BLaER1 (cell line): ENCODE results near the gene SRRM5.

Experiments
- H3K27ac ChIP-seq: shearing (Covaris generic); formaldehyde crosslinking; 2 replicates; pipeline ENCODE4 v1.8.1; 2022
- H3K27me3 ChIP-seq: shearing (Covaris generic); formaldehyde crosslinking; 2 replicates; pipeline ENCODE4 v1.8.1; 2022
- H3K36me3 ChIP-seq: shearing (Covaris generic); formaldehyde crosslinking; 2 replicates; pipeline ENCODE4 v1.8.1; 2022
- H3K4me1 ChIP-seq: shearing (Covaris generic); formaldehyde crosslinking; 2 replicates; pipeline ENCODE4 v1.8.1; 2022
- H3K4me2 ChIP-seq: shearing (Covaris generic); formaldehyde crosslinking; 2 replicates; pipeline ENCODE4 v1.8.1; 2022
- H3K4me3 ChIP-seq: shearing (Covaris generic); formaldehyde crosslinking; 2 replicates; pipeline ENCODE4 v1.8.1; 2022
- H3K9ac ChIP-seq: shearing (Covaris generic); formaldehyde crosslinking; 2 replicates; pipeline ENCODE4 v1.8.1; 2022
- H3K9me3 ChIP-seq: shearing (Covaris generic); formaldehyde crosslinking; 2 replicates; pipeline ENCODE4 v1.8.1; 2022
- H4K20me1 ChIP-seq: shearing (Covaris generic); formaldehyde crosslinking; 2 replicates; pipeline ENCODE4 v1.8.1; 2022
- Cebpa-rat ChIP-seq: shearing (Covaris generic); IDR thresholded peaks from 2 replicates; pipeline ENCODE4 v1.8.1; 2022

The SRRM5 gene

GRCh38 chr19:43610493-43610892 lies 1.4 kb upstream of the SRRM5 start:
- TF ChIP-seq Cebpa-rat = no peak
- no peaks in the 10 kb centered on the region for H3K9me3 ChIP-seq
- H3K27me3 ChIP-seq = no peaks in the 10 kb centered on the region
- no peak overlapping the region for H3K4me3 ChIP-seq
- H3K4me1 ChIP-seq = peaks cover 58% of the 10 kb centered on the region
- no peak overlapping the region for H3K9ac ChIP-seq
- peaks cover 88% of the 10 kb centered on the region for H4K20me1 ChIP-seq
- H3K4me2 ChIP-seq = no peak overlapping the region
- H3K36me3 ChIP-seq = peaks cover 82% of the 10 kb centered on the region
- peak overlapping the region; percentile 35; the same call in 1 of the 2 replicates for H3K27ac ChIP-seq

GRCh38 chr19:43612374-43612773 lies 486 bp downstream of the SRRM5 start:
- Histone ChIP-seq H4K20me1 (peaks cover 100% of the 10 kb centered on the region), H3K27me3 (no peaks in the 10 kb centered on the region), H3K4me2 (no peak overlapping the region), H3K4me3 (no peak overlapping the region), H3K9me3 (no peaks in the 10 kb centered on the region), H3K36me3 (peaks cover 66% of the 10 kb centered on the region), H3K4me1 (peaks cover 58% of the 10 kb centered on the region), H3K9ac (no peak overlapping the region), H3K27ac (no peak overlapping the region)
- no peak for TF ChIP-seq Cebpa-rat

GRCh38 chr19:43616306-43616705 lies 4.4 kb downstream of the SRRM5 start:
- TF ChIP-seq Cebpa-rat = no peak
- Histone ChIP-seq H3K4me1 (peaks cover 55% of the 10 kb centered on the region), H3K27me3 (no peaks in the 10 kb centered on the region), H3K9ac (peak overlapping the region; percentile 30; the same call in 1 of the 2 replicates), H3K36me3 (peaks cover 36% of the 10 kb centered on the region), H4K20me1 (peaks cover 61% of the 10 kb centered on the region), H3K27ac (peak overlapping the region; percentile 1), H3K9me3 (no peaks in the 10 kb centered on the region), H3K4me3 (no peak overlapping the region), H3K4me2 (peak overlapping the region; percentile 67)

GRCh38 chr19:43616954-43617353 lies 5.1 kb downstream of the SRRM5 start:
- Histone ChIP-seq H3K9me3 (no peaks in the 10 kb centered on the region), H3K27me3 (no peaks in the 10 kb centered on the region), H3K9ac (peak overlapping the region; percentile 30; the same call in 1 of the 2 replicates), H3K4me2 (peak overlapping the region; percentile 67), H4K20me1 (peaks cover 54% of the 10 kb centered on the region), H3K36me3 (peaks cover 30% of the 10 kb centered on the region), H3K27ac (peak overlapping the region; percentile 49; the same call in 1 of the 2 replicates), H3K4me3 (no peak overlapping the region), H3K4me1 (peaks cover 55% of the 10 kb centered on the region)
- TF ChIP-seq Cebpa-rat = no peak

- no peak for TF ChIP-seq Cebpa-rat
- H3K4me3 ChIP-seq = peak overlapping the region; percentile 81
- peaks cover 35% of the 10 kb centered on the region for H4K20me1 ChIP-seq
- peak overlapping the region; percentile 96 for H3K9ac ChIP-seq
- H3K9me3 ChIP-seq = no peaks in the 10 kb centered on the region
- peaks cover 55% of the 10 kb centered on the region for H3K4me1 ChIP-seq
- peak overlapping the region; percentile 94 for H3K4me2 ChIP-seq
- peak overlapping the region; percentile 98 for H3K27ac ChIP-seq
- H3K36me3 ChIP-seq = peaks cover 21% of the 10 kb centered on the region
- no peaks in the 10 kb centered on the region for H3K27me3 ChIP-seq
These were observed 7.0 kb downstream of the SRRM5 start for GRCh38 chr19:43618921-43619261.

- no peak for TF ChIP-seq Cebpa-rat
- Histone ChIP-seq H3K36me3 (peaks cover 21% of the 10 kb centered on the region), H3K27ac (peak within 1 kb of the TSS; percentile 98), H3K27me3 (no peaks in the 10 kb centered on the region), H3K9me3 (no peaks in the 10 kb centered on the region), H3K9ac (peak within 1 kb of the TSS; percentile 96), H3K4me3 (peak within 1 kb of the TSS; percentile 81), H3K4me2 (peak within 1 kb of the TSS; percentile 94), H4K20me1 (peaks cover 29% of the 10 kb centered on the region), H3K4me1 (peaks cover 55% of the 10 kb centered on the region)
These were observed 7.6 kb downstream of the SRRM5 start, which contains the start of gene ZNF428 for GRCh38 chr19:43619262-43620060. Gene ZNF428 (minus strand): TSS chr19:43619629. CDS start chr19:43614304, 5,325 bp downstream.

GRCh38 chr19:43620061-43621001 lies 8.4 kb downstream of the SRRM5 start:
- H3K9ac ChIP-seq = peak overlapping the region; percentile 96
- peak overlapping the region; percentile 81 for H3K4me3 ChIP-seq
- H4K20me1 ChIP-seq = peaks cover 20% of the 10 kb centered on the region
- H3K4me1 ChIP-seq = peaks cover 47% of the 10 kb centered on the region
- peak overlapping the region; percentile 94 for H3K4me2 ChIP-seq
- peaks cover 22% of the 10 kb centered on the region for H3K36me3 ChIP-seq
- H3K27ac ChIP-seq = peak overlapping the region; percentile 98
- H3K9me3 ChIP-seq = no peaks in the 10 kb centered on the region
- no peak for TF ChIP-seq Cebpa-rat
- H3K27me3 ChIP-seq = no peaks in the 10 kb centered on the region

- no peaks in the 10 kb centered on the region for H3K9me3 ChIP-seq
- H3K9ac ChIP-seq = no peak overlapping the region
- H3K4me3 ChIP-seq = no peak overlapping the region
- no peaks in the 10 kb centered on the region for H3K27me3 ChIP-seq
- peaks cover 40% of the 10 kb centered on the region for H3K36me3 ChIP-seq
- H3K4me1 ChIP-seq = peaks cover 30% of the 10 kb centered on the region
- no peak overlapping the region for H3K27ac ChIP-seq
- no peak for TF ChIP-seq Cebpa-rat
- no peak overlapping the region for H3K4me2 ChIP-seq
- peaks cover 3% of the 10 kb centered on the region; the same call in 1 of the 2 replicates for H4K20me1 ChIP-seq
These were observed 10.2 kb downstream of the SRRM5 start for GRCh38 chr19:43622070-43622469.

- TF ChIP-seq Cebpa-rat = no peak
- Histone ChIP-seq H3K9ac (no peak overlapping the region), H3K4me1 (peaks cover 29% of the 10 kb centered on the region), H3K36me3 (peaks cover 45% of the 10 kb centered on the region), H3K27ac (no peak overlapping the region), H4K20me1 (no peaks in the 10 kb centered on the region), H3K9me3 (no peaks in the 10 kb centered on the region), H3K4me2 (no peak overlapping the region), H3K4me3 (no peak overlapping the region), H3K27me3 (no peaks in the 10 kb centered on the region)
These were observed 11.1 kb downstream of the SRRM5 start for GRCh38 chr19:43622956-43623355.
